ENCODE measurements around the gene MYH15. TPM values are rescaled to one million over a fixed set of nuclear protein-coding genes. Genes with fewer than 3 reads are reported as not detected.

Gene MYH15
- total and polyA plus RNA-seq, 5 donors from 2014 or later, result 0.03 to 0.12 TPM; not detected in 3

DNA sequence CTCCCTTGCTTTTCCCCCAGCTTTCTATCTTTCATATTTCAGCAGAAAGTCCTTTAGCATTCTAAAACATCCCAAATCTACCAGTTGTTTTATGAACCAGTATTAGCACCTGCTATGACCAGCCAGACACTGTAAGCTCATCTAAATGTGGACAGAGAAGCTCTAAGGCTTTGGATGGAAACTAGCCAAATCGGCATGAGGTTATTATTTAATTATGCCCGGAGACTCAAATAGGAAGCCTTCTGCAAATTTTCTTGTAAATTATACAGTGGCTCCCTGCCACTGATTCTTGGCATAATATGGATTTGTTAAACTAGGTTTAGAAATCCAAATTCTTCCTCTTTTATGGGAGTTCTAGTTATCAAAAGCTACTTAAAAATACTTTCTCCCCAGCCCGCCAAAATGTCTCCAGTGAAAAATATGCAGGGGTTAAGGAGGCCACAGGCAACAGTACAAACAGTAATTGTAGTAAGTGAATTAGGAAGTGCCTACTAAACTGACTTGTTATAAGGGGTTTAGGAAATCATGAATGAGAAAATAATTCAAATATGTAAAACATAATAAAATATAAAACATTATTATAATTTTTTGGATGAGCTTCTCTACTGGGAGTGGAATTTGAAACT is 15.4 kb downstream of the MYH15 start:
- Mint-ChIP-seq H3K36me3 (no peaks in the 10 kb centered on the region), H3K27ac (no peak overlapping the region), H3K4me1 (no peaks in the 10 kb centered on the region), H3K27me3 (peaks cover 9% of the 10 kb centered on the region), H3K4me3 (no peak overlapping the region), H3K9me3 (no peaks in the 10 kb centered on the region)
- no peaks in the 10 kb centered on the region for H3K4me1 ChIP-seq (ENCODE audit: control insufficient read depth, insufficient read depth, low read length, poor library complexity, severe bottlenecking)
- H3K36me3 ChIP-seq (ENCODE audit: control insufficient read depth, insufficient read depth, low read length), result no peaks in the 10 kb centered on the region
- H3K27ac ChIP-seq (ENCODE audit: insufficient read depth, low read length, poor library complexity, severe bottlenecking), result no peak overlapping the region
- ATAC-seq (ENCODE audit: low read depth in 2 of 2), result no peak
- H3K27me3 ChIP-seq (ENCODE audit: control insufficient read depth, insufficient read depth, low read length), result no peaks in the 10 kb centered on the region
- H3K4me3 ChIP-seq (ENCODE audit: low read depth, low read length), result no peak overlapping the region
- no peak for DNase-seq
- H3K9me3 ChIP-seq (ENCODE audit: control insufficient read depth in 2 of 2, low read length in 2 of 2), result no peaks in the 10 kb centered on the region

GRCh38 chr3:108493862-108494261 is 16.5 kb downstream of the MYH15 start:
- Mint-ChIP-seq H3K36me3 (no peaks in the 10 kb centered on the region), H3K4me1 (peaks cover 0 to 4% (median 2%) of the 10 kb centered on the region in 4 donors), H3K27ac (no peak overlapping the region), H3K27me3 (peaks cover 9% of the 10 kb centered on the region), H3K4me3 (no peak overlapping the region), H3K9me3 (no peaks in the 10 kb centered on the region)
- no peaks in the 10 kb centered on the region for H3K36me3 ChIP-seq (ENCODE audit: control insufficient read depth, insufficient read depth, low read length)
- no peaks in the 10 kb centered on the region for H3K4me1 ChIP-seq (ENCODE audit: control insufficient read depth, insufficient read depth, low read length, poor library complexity, severe bottlenecking)
- H3K27me3 ChIP-seq (ENCODE audit: control insufficient read depth, insufficient read depth, low read length), result no peaks in the 10 kb centered on the region
- ATAC-seq (ENCODE audit: low read depth in 2 of 2) (no peak), DNase-seq (no peak)
- no peak overlapping the region for H3K27ac ChIP-seq (ENCODE audit: insufficient read depth, low read length, poor library complexity, severe bottlenecking)
- H3K4me3 ChIP-seq (ENCODE audit: low read depth, low read length), result no peak overlapping the region
- H3K9me3 ChIP-seq (ENCODE audit: control insufficient read depth in 2 of 2, low read length in 2 of 2), result no peaks in the 10 kb centered on the region

DNA sequence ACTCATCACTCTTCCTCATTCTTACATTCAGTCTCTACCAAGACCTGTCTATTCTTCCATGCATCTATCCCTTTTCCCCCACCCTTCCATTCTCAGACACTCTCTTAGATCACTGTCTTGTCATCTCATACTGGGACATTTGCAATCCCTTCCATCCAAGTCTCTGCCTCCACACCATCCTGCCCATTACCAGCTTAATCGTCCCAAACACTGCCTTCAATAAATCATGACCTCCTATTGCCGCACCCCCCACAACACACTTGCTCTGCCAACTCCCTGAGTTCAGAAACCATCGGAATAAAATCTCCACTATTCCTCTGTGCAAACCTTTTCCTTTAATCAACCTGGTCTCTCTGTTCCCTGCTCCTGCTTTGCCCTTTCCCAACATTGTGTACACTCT is 18.9 kb downstream of the MYH15 start:
- Mint-ChIP-seq H3K4me3 (no peak overlapping the region), H3K4me1 (peaks cover 0 to 4% (median 2%) of the 10 kb centered on the region in 4 donors), H3K36me3 (no peaks in the 10 kb centered on the region), H3K27ac (peak overlapping the region in 1 of 3 donors; percentile 16), H3K27me3 (peaks cover 9% of the 10 kb centered on the region), H3K9me3 (no peaks in the 10 kb centered on the region)
- no peaks in the 10 kb centered on the region for H3K9me3 ChIP-seq (ENCODE audit: control insufficient read depth in 2 of 2, low read length in 2 of 2)
- H3K27ac ChIP-seq (ENCODE audit: insufficient read depth, low read length, poor library complexity, severe bottlenecking), result no peak overlapping the region
- no peak overlapping the region for H3K4me3 ChIP-seq (ENCODE audit: low read depth, low read length)
- H3K4me1 ChIP-seq (ENCODE audit: control insufficient read depth, insufficient read depth, low read length, poor library complexity, severe bottlenecking), result no peaks in the 10 kb centered on the region
- no peaks in the 10 kb centered on the region for H3K27me3 ChIP-seq (ENCODE audit: control insufficient read depth, insufficient read depth, low read length)
- H3K36me3 ChIP-seq (ENCODE audit: control insufficient read depth, insufficient read depth, low read length), result no peaks in the 10 kb centered on the region
- ATAC-seq (ENCODE audit: low read depth in 2 of 2) (no peak), DNase-seq (no peak)

DNA sequence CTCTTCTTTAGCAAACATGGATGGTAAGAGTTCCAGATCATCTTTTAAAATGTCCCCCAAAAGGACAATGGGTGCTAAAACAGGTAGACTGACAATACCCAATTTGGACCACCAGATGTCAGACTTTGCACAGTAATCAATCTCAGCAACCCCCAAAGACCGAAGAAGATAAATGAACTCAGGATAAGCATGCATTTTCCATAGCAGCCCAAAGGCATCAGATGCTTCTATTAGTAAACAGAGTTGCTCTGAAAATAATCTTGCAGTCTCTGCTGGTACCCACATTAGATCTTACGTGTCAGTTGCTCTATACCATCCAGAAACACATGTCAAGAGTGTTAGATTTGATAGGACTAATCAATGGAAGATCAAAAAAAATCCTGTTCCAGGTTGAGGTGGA is 20.6 kb downstream of the MYH15 start:
- H3K36me3 ChIP-seq (ENCODE audit: control insufficient read depth, insufficient read depth, low read length), result no peaks in the 10 kb centered on the region
- Mint-ChIP-seq H3K27me3 (peaks cover 9% of the 10 kb centered on the region), H3K4me1 (peaks cover 0 to 4% (median 2%) of the 10 kb centered on the region in 4 donors), H3K36me3 (no peaks in the 10 kb centered on the region), H3K4me3 (no peak overlapping the region), H3K9me3 (no peaks in the 10 kb centered on the region), H3K27ac (no peak overlapping the region)
- no peak overlapping the region for H3K27ac ChIP-seq (ENCODE audit: insufficient read depth, low read length, poor library complexity, severe bottlenecking)
- no peaks in the 10 kb centered on the region for H3K4me1 ChIP-seq (ENCODE audit: control insufficient read depth, insufficient read depth, low read length, poor library complexity, severe bottlenecking)
- ATAC-seq (ENCODE audit: low read depth in 2 of 2) (peak; percentile 69 to 76), DNase-seq (peak; percentile 30 to 67 (median 66))
- H3K4me3 ChIP-seq (ENCODE audit: low read depth, low read length), result peak overlapping the region; percentile 54
- no peaks in the 10 kb centered on the region for H3K27me3 ChIP-seq (ENCODE audit: control insufficient read depth, insufficient read depth, low read length)
- H3K9me3 ChIP-seq (ENCODE audit: control insufficient read depth in 2 of 2, low read length in 2 of 2), result no peaks in the 10 kb centered on the region

DNA sequence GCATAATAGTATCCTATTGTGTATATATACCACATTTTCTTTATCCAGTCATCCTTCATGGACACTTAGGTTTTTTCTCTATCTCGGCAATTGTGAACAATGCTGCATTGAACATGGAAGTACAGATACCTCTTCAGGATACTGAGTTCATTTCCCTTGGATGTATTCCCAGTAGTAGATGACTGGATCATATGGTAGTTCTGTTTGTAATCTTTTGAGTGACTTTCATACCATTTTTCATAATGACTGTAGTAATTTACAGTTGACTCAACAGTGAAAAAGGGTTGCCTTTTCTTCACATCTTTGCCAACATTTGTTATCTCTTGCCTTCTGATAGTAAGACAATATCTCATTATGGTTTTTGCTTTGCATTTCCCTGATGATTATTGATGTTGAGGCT is 21.8 kb downstream of the MYH15 start:
- Mint-ChIP-seq H3K4me1 (peaks cover 0 to 4% (median 2%) of the 10 kb centered on the region in 4 donors), H3K4me3 (no peak overlapping the region), H3K36me3 (no peaks in the 10 kb centered on the region), H3K27ac (no peak overlapping the region), H3K9me3 (peaks cover 0 to under 1% (median 0%) of the 10 kb centered on the region in 7 donors), H3K27me3 (peaks cover 6% of the 10 kb centered on the region)
- Histone ChIP-seq H3K4me3 (ENCODE audit: low read depth, low read length) (no peak overlapping the region), H3K36me3 (ENCODE audit: control insufficient read depth, insufficient read depth, low read length) (no peaks in the 10 kb centered on the region), H3K9me3 (ENCODE audit: control insufficient read depth in 2 of 2, low read length in 2 of 2) (no peaks in the 10 kb centered on the region), H3K27ac (ENCODE audit: insufficient read depth, low read length, poor library complexity, severe bottlenecking) (no peak overlapping the region), H3K4me1 (ENCODE audit: control insufficient read depth, insufficient read depth, low read length, poor library complexity, severe bottlenecking) (no peaks in the 10 kb centered on the region), H3K27me3 (ENCODE audit: control insufficient read depth, insufficient read depth, low read length) (no peaks in the 10 kb centered on the region)
- ATAC-seq (ENCODE audit: low read depth in 2 of 2) (no peak), DNase-seq (no peak)

GRCh38 chr3:108487439-108487838 is 23.0 kb downstream of the MYH15 start:
- Histone ChIP-seq H3K36me3 (ENCODE audit: control insufficient read depth, insufficient read depth, low read length) (no peaks in the 10 kb centered on the region), H3K9me3 (ENCODE audit: control insufficient read depth in 2 of 2, low read length in 2 of 2) (no peaks in the 10 kb centered on the region), H3K4me1 (ENCODE audit: control insufficient read depth, insufficient read depth, low read length, poor library complexity, severe bottlenecking) (no peaks in the 10 kb centered on the region), H3K27me3 (ENCODE audit: control insufficient read depth, insufficient read depth, low read length) (no peaks in the 10 kb centered on the region), H3K27ac (ENCODE audit: insufficient read depth, low read length, poor library complexity, severe bottlenecking) (no peak overlapping the region), H3K4me3 (ENCODE audit: low read depth, low read length) (no peak overlapping the region)
- no peaks in the 10 kb centered on the region for H3K36me3 Mint-ChIP-seq
- peak overlapping the region in 1 of 3 donors; percentile 35 for H3K27ac Mint-ChIP-seq
- no peak for ATAC-seq (ENCODE audit: low read depth in 2 of 2)
- H3K4me1 Mint-ChIP-seq, result peaks cover 0 to 4% (median 2%) of the 10 kb centered on the region in 4 donors
- peaks cover 11% of the 10 kb centered on the region for H3K27me3 Mint-ChIP-seq
- H3K4me3 Mint-ChIP-seq, result no peak overlapping the region
- DNase-seq, result no peak
- peaks cover 0 to 2% (median 0%) of the 10 kb centered on the region in 7 donors for H3K9me3 Mint-ChIP-seq

- no peak overlapping the region for H3K27ac ChIP-seq (ENCODE audit: insufficient read depth, low read length, poor library complexity, severe bottlenecking)
- Mint-ChIP-seq H3K27ac (no peak overlapping the region), H3K27me3 (peaks cover 11% of the 10 kb centered on the region), H3K9me3 (peaks cover 0 to 2% (median 0%) of the 10 kb centered on the region in 7 donors), H3K36me3 (no peaks in the 10 kb centered on the region), H3K4me1 (peaks cover 0 to 4% (median 2%) of the 10 kb centered on the region in 4 donors), H3K4me3 (no peak overlapping the region)
- DNase-seq (no peak), ATAC-seq (ENCODE audit: low read depth in 2 of 2) (no peak)
- no peaks in the 10 kb centered on the region for H3K9me3 ChIP-seq (ENCODE audit: control insufficient read depth in 2 of 2, low read length in 2 of 2)
- H3K27me3 ChIP-seq (ENCODE audit: control insufficient read depth, insufficient read depth, low read length), result no peaks in the 10 kb centered on the region
- H3K36me3 ChIP-seq (ENCODE audit: control insufficient read depth, insufficient read depth, low read length), result no peaks in the 10 kb centered on the region
- H3K4me3 ChIP-seq (ENCODE audit: low read depth, low read length), result no peak overlapping the region
- no peaks in the 10 kb centered on the region for H3K4me1 ChIP-seq (ENCODE audit: control insufficient read depth, insufficient read depth, low read length, poor library complexity, severe bottlenecking)
Measured at GRCh38 chr3:108486941-108487340, 23.5 kb downstream of the MYH15 start.

GRCh38 chr3:108486338-108486737 is 24.1 kb downstream of the MYH15 start:
- Mint-ChIP-seq H3K36me3 (no peaks in the 10 kb centered on the region), H3K27ac (no peak overlapping the region), H3K9me3 (peaks cover 0 to 2% (median 0%) of the 10 kb centered on the region in 7 donors), H3K4me3 (no peak overlapping the region), H3K27me3 (peaks cover 9% of the 10 kb centered on the region), H3K4me1 (peaks cover 0 to 4% (median 2%) of the 10 kb centered on the region in 4 donors)
- Histone ChIP-seq H3K9me3 (ENCODE audit: control insufficient read depth in 2 of 2, low read length in 2 of 2) (no peaks in the 10 kb centered on the region), H3K4me3 (ENCODE audit: low read depth, low read length) (no peak overlapping the region), H3K36me3 (ENCODE audit: control insufficient read depth, insufficient read depth, low read length) (no peaks in the 10 kb centered on the region), H3K4me1 (ENCODE audit: control insufficient read depth, insufficient read depth, low read length, poor library complexity, severe bottlenecking) (no peaks in the 10 kb centered on the region), H3K27me3 (ENCODE audit: control insufficient read depth, insufficient read depth, low read length) (no peaks in the 10 kb centered on the region), H3K27ac (ENCODE audit: insufficient read depth, low read length, poor library complexity, severe bottlenecking) (no peak overlapping the region)
- ATAC-seq (ENCODE audit: low read depth in 2 of 2) (no peak), DNase-seq (no peak)
